ENCODE results near the gene ECT2.
"Not testable (repeated sequence)": the region's sequence is repeated elsewhere in the genome, so short reads cannot be mapped to it uniquely, and the experiment has no call there.

Gene ECT2

DNA sequence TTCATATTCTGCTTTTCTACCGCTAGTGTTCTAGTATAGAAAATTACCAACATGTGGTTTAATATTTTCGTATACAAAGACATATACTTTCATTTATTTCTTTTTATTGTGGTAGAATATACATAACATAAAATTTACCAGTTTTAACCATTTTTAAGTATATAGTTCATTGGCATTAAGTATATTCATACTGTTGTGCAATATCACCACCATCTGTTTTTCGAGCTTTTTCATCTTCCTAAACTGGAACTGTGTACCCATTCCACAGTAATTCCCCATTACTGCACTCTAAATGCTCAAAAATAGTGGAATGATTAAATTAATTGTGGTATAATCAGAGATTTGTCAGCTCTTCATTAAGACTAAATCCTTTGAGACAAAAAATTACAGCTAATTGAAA is 62.9 kb downstream of the ECT2 start:
- no peak for DNase-seq

- no peak for DNase-seq
Observed at GRCh38 chr3:172814738-172815137, 64.2 kb downstream of the ECT2 start.

DNA sequence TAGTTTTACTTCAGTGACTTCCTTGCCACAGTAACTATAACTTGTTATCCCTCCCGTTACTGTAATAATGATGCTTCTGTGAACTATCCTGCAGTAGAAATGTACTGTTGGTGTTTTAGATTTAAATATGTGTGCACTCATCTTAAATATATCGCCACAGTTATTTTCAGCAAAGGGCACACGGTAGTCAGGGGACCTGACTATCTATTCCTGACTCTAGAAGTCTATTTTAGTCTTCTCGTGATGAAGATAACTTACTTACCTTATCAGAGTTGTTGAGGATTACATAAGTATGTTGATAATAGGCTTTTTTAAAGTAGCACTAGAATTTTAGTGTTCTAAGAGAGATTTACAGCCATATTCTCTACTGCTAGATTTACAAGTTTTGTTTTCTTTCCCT is 65.3 kb downstream of the ECT2 start:
- DNase-seq = no peak

DNA sequence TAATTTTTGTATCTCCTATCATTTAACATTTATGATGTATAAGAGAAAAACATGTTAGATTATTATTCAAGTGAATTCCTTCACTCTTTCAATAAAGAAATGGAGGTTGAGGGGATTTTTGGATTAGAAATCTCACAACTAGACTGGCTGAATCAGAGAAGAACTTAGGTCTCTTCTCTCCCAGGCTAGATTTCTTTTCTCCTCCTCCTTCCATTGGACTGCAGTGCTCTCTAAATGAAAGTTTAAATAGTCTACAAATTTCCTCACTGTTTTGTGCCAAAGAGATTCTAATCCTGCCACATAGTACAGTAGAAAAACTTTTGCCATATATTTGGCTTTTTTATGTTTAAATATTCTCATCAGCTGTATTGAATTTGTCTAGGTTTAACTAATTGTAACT is 65.8 kb downstream of the ECT2 start:
- no peak for DNase-seq

GRCh38 chr3:172816968-172817367 is 66.4 kb downstream of the ECT2 start:
- DNase-seq = no peak

- no peak for DNase-seq
Observed at GRCh38 chr3:172820492-172820891, 70.0 kb downstream of the ECT2 start.

GRCh38 chr3:172824229-172824628 is 73.7 kb downstream of the ECT2 start:
- DNase-seq = no peak

DNA sequence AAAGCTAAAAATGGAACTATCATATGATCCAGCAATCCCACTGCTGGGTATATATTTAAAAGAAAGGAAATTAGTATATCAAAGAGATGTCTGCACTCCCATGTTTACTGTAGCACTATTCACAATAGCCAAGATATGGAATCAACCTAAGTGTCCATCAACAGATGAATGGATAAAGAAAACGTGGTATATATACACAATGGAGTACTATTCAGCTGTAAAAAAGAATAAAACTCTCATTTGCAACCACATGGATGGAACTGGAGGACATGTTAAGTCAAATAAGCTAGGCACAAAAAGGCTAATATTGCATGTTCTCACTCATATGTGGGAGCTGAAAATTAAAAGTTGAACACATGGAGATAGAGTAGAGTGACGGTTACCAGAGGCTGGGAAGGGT is 76.7 kb downstream of the ECT2 start:
- DNase-seq = not testable (repeated sequence)

GRCh38 chr3:172832983-172833382 is 82.5 kb downstream of the ECT2 start:
- DNase-seq = no peak

DNA sequence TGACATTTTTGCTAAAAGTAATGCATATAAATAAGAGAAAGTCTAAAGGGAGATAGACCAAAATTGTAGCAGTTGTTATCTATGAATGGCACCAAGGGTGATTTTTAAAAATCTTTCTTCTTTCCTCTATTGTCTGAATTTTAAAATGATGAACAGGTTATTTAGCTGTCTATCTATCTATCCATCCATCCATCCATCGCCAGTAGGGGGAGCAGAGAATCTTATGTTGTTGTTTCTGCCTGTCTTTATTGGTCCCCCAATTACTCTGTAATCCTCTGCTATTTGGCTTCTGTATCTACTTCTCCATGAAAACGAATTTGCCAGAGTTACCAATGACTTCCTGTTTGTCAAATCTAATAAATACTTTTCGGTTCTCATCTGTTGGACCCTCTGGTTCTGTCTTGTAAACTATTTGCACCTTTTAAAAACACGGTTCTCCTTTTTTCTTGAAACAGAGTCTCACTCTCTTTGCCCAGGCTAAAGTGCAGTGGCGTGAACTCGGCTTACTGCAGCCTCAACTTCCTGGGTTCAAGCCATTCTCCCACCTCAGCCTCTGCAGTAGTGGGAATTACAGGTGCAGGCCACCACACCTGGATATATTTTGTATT is 86.0 kb downstream of the ECT2 start:
- DNase-seq = peak; percentile 7

GRCh38 chr3:172839679-172840078 is 89.2 kb downstream of the ECT2 start:
- peak; percentile 69 for DNase-seq

- no peak for DNase-seq
Observed at GRCh38 chr3:172840463-172840862, 89.9 kb downstream of the ECT2 start.

- no peak for DNase-seq
Observed at GRCh38 chr3:172840913-172841312, 90.4 kb downstream of the ECT2 start.

DNA sequence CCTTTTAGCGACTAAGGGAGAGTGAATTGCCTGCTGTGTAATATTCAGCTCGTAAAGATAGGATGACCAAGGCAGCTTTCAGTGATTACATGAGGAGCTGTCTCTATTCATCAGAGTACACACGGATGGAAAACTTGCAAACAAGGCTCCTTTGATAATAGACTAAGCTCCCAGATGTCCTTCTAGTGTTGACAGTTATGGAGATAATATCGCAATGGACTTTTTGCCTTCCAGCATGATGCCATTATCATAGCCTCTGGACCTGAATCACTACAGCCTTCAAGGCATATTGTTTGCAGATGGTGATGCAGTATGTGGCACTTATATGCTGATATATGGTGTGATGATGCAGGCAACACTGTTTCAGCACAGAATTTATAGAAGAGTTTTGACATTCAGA is 93.9 kb downstream of the ECT2 start:
- DNase-seq = no peak

DNA sequence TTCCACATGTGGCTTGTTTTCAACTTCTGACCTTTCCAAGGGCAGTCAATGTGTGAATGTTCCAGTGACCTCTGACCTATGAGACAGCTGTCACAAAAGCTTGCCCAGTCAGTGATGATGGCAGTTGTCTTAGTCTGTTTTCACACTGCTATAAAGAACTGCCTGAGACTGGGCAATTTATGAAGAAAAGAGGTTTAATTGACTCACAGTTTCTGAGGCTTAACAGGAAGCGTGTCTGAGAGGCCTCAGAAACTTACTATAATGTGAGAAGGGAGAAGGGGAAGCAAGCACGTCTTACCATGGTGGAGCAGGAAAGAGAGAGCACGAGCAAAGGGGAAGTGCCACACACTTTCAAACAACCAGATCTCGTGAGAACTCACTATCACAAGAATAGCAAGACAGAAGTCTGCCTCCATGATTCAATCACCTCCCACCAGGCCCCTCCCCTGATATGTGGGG is 95.6 kb downstream of the ECT2 start:
- DNase-seq = no peak

DNA sequence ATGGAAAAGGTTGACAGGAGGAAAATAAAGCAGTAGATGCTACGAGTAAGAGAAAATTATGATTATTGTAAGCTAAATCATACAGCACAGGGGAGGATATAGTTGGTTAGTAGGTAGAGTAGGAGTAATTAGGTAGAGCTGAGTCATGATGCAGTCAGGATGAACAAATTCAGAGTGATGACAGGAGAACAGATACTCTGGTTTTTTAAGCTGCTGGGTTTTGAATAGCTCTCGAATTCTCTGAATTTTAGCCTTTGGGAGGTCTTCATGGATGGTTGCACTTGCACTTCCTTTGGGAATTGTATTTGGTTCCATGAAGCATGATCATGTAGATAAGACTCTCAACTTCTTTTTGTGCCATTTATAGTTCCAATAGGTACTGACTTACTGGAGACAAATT is 96.2 kb downstream of the ECT2 start:
- DNase-seq = peak; percentile 10

GRCh38 chr3:172847292-172847691 is 96.8 kb downstream of the ECT2 start:
- DNase-seq = no peak

DNA sequence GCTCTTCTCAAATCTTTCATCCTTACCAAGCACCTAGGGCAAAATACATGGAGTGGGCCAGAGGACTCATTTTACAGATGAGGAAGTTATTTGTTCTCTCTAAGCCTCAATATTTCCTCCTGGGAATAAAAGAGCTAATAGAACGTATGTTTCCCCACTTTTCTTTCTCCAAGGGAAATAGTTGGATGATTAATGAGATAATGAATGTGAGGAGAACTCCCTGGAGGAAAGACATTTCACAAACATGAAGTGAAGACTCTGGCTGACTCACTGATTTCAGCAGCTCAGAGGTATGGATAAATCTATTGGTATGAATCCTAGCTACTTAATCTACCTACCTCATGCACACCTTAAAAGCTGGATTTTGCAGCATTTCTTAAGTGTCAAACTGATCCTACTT is 98.4 kb downstream of the ECT2 start:
- peak; percentile 22 for DNase-seq

DNA sequence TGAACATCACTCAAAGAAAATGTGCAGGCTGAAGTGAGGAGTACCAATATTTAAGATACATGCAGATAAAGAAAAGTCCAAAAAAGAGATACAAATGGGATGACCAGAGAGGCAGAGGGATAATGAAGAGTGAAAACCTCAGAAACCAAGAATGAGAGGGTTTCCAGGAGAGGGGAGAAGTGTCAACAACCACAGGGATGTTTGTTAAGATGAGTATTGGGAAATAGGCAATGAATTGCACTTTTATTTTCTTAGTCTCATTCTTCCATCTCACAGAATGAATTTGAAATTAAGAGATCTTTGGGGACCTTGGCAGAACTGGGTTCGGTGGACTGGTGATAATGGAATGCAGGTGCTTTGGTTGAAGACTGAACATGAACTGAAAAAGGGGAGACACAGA is 102.5 kb downstream of the ECT2 start:
- no peak for DNase-seq

DNA sequence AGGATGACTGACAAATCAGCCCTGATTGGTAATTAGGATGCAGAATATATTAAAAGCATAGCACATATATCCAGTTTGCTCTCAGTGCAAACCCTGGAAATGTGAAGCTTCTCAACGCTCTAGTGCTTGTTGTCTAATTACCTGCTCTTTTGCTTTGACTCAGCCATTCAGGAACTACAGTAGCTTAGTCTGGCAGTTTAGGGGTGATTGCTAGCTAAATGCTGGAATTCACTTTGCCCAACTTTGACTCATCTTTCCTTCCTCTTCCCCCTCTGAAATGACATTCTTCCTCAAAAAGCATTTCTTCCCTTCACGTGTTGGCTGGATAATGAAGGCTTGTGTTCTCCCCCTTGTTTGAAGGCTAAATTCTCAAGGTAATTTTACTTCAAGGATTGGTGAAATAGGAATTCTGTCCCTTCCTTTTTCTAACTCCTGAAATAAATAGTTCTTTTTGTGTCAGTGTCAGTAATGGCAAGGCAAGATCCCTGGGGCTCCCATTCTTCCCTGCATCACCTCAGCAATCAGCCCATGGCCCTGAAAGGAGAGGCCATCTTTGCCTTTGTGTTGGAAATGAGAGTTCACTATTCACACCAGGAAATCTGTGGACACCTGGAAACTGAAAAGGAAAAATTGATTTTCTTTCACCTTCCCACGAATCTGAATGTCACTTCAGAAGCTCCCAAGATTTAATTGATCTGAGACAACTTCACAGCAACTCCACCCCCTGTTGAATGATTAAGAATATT is 103.6 kb downstream of the ECT2 start:
- no peak for DNase-seq

- no peak for DNase-seq
Observed at GRCh38 chr3:172855037-172855436, 104.5 kb downstream of the ECT2 start.

GRCh38 chr3:172856795-172857742 is 106.5 kb downstream of the ECT2 start:
- DNase-seq = no peak

DNA sequence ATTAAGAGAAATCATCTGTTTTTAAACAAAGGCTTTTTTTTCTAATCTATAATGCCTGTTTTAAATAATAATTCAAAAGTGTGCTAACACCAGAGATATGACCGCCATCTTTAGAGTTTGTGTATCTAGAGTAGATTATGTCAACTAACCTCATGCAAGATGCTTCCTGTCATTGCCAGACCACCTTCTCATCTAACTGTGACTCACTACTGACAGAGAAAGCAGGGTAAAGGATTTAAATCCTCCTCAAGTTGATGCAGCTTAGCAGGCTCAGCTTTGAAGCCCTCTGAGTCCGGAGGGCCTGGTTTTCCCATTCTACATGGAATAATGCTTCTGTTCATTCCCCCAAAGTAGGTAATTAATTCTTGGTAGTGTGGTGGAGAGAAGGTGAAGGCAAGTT is 108.5 kb downstream of the ECT2 start:
- DNase-seq = no peak

Measured in NCI-H2171 (cell line).